ENCODE data around the gene AGBL3. TPM values are rescaled to one million over a fixed set of nuclear protein-coding genes. Genes with fewer than 3 reads are reported as not detected.

AGBL3 gene
- total RNA-seq, 1 donor from 2014 or later = 0.62 TPM

Other genes with a start within 250 kb of the AGBL3 start
- gene CALD1, start 206.9 kb upstream of the AGBL3 start, total RNA-seq = 127 TPM
- gene TMEM140, start 161.6 kb downstream of the AGBL3 start, total RNA-seq = 4.0 TPM
- 35.4 TPM for gene CYREN, start 184.2 kb downstream of the AGBL3 start, total RNA-seq
- 18.9 TPM for gene WDR91, start 225.0 kb downstream of the AGBL3 start, total RNA-seq
- not detected for gene STRA8, start 247.3 kb downstream of the AGBL3 start, total RNA-seq